AG04450 (cell line): Measurements from ENCODE around the gene OXSR1. TPM values are rescaled to one million over a fixed set of nuclear protein-coding genes. Genes with fewer than 3 reads are reported as not detected.

Experiments
- CTCF ChIA-PET: fragments of 300-600, 350-600 bp; formaldehyde crosslinking; extraction: SDS; loops from one replicate; lab custom pipeline; 2022; ENCODE audit warnings: antibody characterized with exemption, inconsistent platforms; lab: Charles Lee
- POLR2A ChIA-PET: fragments of 350-600 bp; formaldehyde crosslinking; extraction: SDS; loops from one replicate; lab custom pipeline; 2021; ENCODE audit warnings: antibody characterized with exemption, inconsistent platforms; lab: Yijun Ruan, JAX
- DNase-seq: peaks from one replicate; pipeline ENCODE4 v3.0.0-alpha.2; 2011; ENCODE audit warnings: low read depth, low spot score
- H3K27ac ChIP-seq: one replicate; pipeline ENCODE4 v1.5.1; 2012; ENCODE audit warnings: low read depth, low read length, control low read depth
- H3K27me3 ChIP-seq: one replicate; pipeline ENCODE4 v1.6.0; 2012; ENCODE audit warnings: low read length; ENCODE audit not compliant: control insufficient read depth, insufficient read depth
- H3K4me3 ChIP-seq: 2 replicates; pipeline ENCODE4 v1.5.1; 2011; ENCODE audit warnings: mild to moderate bottlenecking, low read depth, low read length, control low read depth
- H3K9me3 ChIP-seq: 2 replicates; pipeline ENCODE4 v1.5.1; 2012; ENCODE audit warnings: low read length; ENCODE audit not compliant: control insufficient read depth, insufficient read depth
- CTCF ChIP-seq: IDR thresholded peaks from 2 replicates; pipeline ENCODE4 v1.5.1; 2011; ENCODE audit warnings: low read depth, low read length, control low read depth, inconsistent platforms
- polyA plus RNA-seq: library from polyadenylated mRNA; depleted of rRNA; stranded (reverse); fragments of >200 nt; gene quantifications from 2 replicates; pipeline ENCODE4 v1.2.3, GENCODE V29; 2011

OXSR1 gene
- polyA plus RNA-seq, 1 experiment: 42.3 TPM

- Histone ChIP-seq H3K4me3 (no peak overlapping the region), H3K27me3 (no peaks in the 10 kb centered on the region), H3K27ac (no peak overlapping the region), H3K9me3 (no peaks in the 10 kb centered on the region)
- no peak for DNase-seq
- POLR2A ChIA-PET: interaction anchor here (1.2 kb wide), 1 partner anchor 118 kb away, joined by 5 read pairs; the partner anchor contains the start of gene ACAA1
- TF ChIP-seq CTCF: no peak
- CTCF ChIA-PET: interaction anchor here (1.4 kb wide), 1 partner anchor 9 kb away, joined by 4 read pairs; no protein-coding TSS in a partner anchor
These were observed 90.3 kb downstream of the OXSR1 start for GRCh38 chr3:38255627-38256026.

- no peak for DNase-seq
- POLR2A ChIA-PET: no interaction called here
- no peaks in the 10 kb centered on the region for H3K27me3 ChIP-seq
- no peak for TF ChIP-seq CTCF
- no peak overlapping the region for H3K27ac ChIP-seq
- CTCF ChIA-PET: no interaction called here
- H3K9me3 ChIP-seq: no peaks in the 10 kb centered on the region
- H3K4me3 ChIP-seq: no peak overlapping the region
These were observed 92.2 kb downstream of the OXSR1 start for GRCh38 chr3:38257583-38257982.

GRCh38 chr3:38260474-38260873 is 95.1 kb downstream of the OXSR1 start:
- Histone ChIP-seq H3K9me3 (no peaks in the 10 kb centered on the region), H3K27me3 (no peaks in the 10 kb centered on the region), H3K27ac (no peak overlapping the region), H3K4me3 (no peak overlapping the region)
- ChIA-PET POLR2A (no interaction called here), CTCF (interaction anchor here (0.6 kb wide), 1 partner anchor 20 kb away, joined by 14 read pairs; no protein-coding TSS in a partner anchor)
- DNase-seq: no peak
- no peak for TF ChIP-seq CTCF

GRCh38 chr3:38264353-38264771 is 99.0 kb downstream of the OXSR1 start:
- ChIA-PET POLR2A (no interaction called here), CTCF (interaction anchor here (1.6 kb wide), 1 partner anchor 82 kb away, joined by 5 read pairs; the partner anchor contains the start of gene XYLB)
- no peaks in the 10 kb centered on the region for H3K9me3 ChIP-seq
- no peak for TF ChIP-seq CTCF
- H3K27me3 ChIP-seq: no peaks in the 10 kb centered on the region
- no peak overlapping the region for H3K4me3 ChIP-seq
- no peak for DNase-seq
- no peak overlapping the region for H3K27ac ChIP-seq

GRCh38 chr3:38264779-38265178 is 99.4 kb downstream of the OXSR1 start:
- no peaks in the 10 kb centered on the region for H3K9me3 ChIP-seq
- no peaks in the 10 kb centered on the region for H3K27me3 ChIP-seq
- no peak for TF ChIP-seq CTCF
- no peak for DNase-seq
- H3K4me3 ChIP-seq: no peak overlapping the region
- POLR2A ChIA-PET: no interaction called here
- H3K27ac ChIP-seq: no peak overlapping the region
- CTCF ChIA-PET: interaction anchor here (1.6 kb wide), 1 partner anchor 82 kb away, joined by 5 read pairs; the partner anchor contains the start of gene XYLB
